ENCODE data around the gene CHSY1. TPM values are rescaled to one million over a fixed set of nuclear protein-coding genes. Genes with fewer than 3 reads are reported as not detected.

The CHSY1 gene
- total and polyA plus RNA-seq, 2 of the 4 experiments (the other 2 are of a cell fraction): 40.9 to 53.2 TPM

DNA sequence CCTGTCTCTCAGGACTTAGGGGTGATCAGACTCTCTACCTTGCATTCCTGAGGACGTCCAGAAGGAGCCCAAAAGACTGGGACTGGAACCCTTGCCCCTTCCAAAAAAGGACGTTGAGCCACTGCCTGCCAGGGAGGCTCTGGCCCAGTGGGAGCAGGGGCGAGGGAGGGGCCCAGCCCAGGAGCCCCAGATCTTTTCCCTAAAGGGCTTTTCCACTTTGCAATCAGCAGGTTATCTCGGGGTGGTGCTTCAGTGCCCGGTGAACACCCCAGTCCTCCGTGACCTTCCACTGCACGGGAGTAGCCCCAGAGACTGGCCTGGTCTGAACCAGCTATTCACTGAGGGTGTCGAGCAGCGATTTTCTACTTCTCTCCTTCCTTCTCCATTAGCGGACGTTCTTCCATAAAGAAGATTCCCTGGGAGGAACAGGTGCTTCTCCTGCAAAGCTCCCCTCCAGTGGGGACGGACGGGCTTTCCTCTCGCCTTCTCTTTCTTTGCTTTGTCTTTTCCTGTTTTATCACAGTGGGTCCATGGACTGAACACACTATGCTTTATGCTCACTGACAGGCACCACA, 113.7 kb downstream of the CHSY1 start:
- Histone ChIP-seq H4K8ac (ENCODE audit: low read depth in 2 of 2, low read length in 2 of 2) (no peak overlapping the region; a peak in 1 of 4 replicates), H3K9me3 (ENCODE audit: control insufficient read depth, insufficient read depth, low read length) (no peaks in the 10 kb centered on the region), H3K27ac (ENCODE audit: insufficient read depth, low read length) (no peak overlapping the region), H2BK120ac (ENCODE audit: low read depth, low read length) (peak overlapping the region; percentile 86; the same call in 1 of the 2 replicates), H3K23ac (ENCODE audit: low read depth, low read length) (no peak overlapping the region), H3K18ac (ENCODE audit: low read depth, low read length) (no peak overlapping the region), H2BK5ac (ENCODE audit: low read depth, low read length, poor library complexity, severe bottlenecking) (no peak overlapping the region), H3K9me1 (ENCODE audit: insufficient read depth, low read length) (no peaks in the 10 kb centered on the region; the same call in 1 of the 2 replicates), H4K91ac (ENCODE audit: insufficient read depth, low read depth, low read length) (peak overlapping the region; percentile 37; the same call in 1 of the 2 replicates), H2BK20ac (ENCODE audit: low read depth, low read length) (no peak overlapping the region), H3K56ac (ENCODE audit: extremely low read depth, insufficient read depth, low read length) (no peak overlapping the region), H3K14ac (replicated peaks; ENCODE audit: low read depth, low read length) (no peak overlapping the region), H2BK15ac (ENCODE audit: low read depth, low read length) (no peak overlapping the region), H3K27me3 (ENCODE audit: control insufficient read depth, insufficient read depth, low read length) (no peaks in the 10 kb centered on the region), H3K79me1 (ENCODE audit: low read depth in 1 of 2, low read length in 2 of 2) (no peaks in the 10 kb centered on the region; a peak in 1 of 4 replicates), H4K5ac (ENCODE audit: low read depth, low read length) (no peak overlapping the region), H3K4ac (ENCODE audit: low read depth, low read length) (no peak overlapping the region), H4K20me1 (ENCODE audit: insufficient read depth, low read length) (no peaks in the 10 kb centered on the region), H2AFZ (replicated peaks; ENCODE audit: low read length, poor library complexity) (no peak overlapping the region), H3K4me2 (ENCODE audit: low read depth, low read length) (no peak overlapping the region), H3K36me3 (ENCODE audit: control insufficient read depth, insufficient read depth, low read length) (no peaks in the 10 kb centered on the region), H3K4me3 (ENCODE audit: insufficient read depth, low read depth, low read length) (no peak overlapping the region), H2AK9ac (replicated peaks; ENCODE audit: low read depth, low read length, poor library complexity) (no peak overlapping the region), H3K4me1 (ENCODE audit: control insufficient read depth, insufficient read depth, low read length) (peaks cover 10% of the 10 kb centered on the region), H3K9ac (ENCODE audit: low read depth, low read length) (no peak overlapping the region), H2AK5ac (ENCODE audit: low read depth, low read length) (no peak overlapping the region)
- ATAC-seq (ENCODE audit: low read depth) (no peak), DNase-seq (no peak)
- POLR2A ChIA-PET (ENCODE audit: unreplicated experiment): interaction anchor here (0.7 kb wide), 1 partner anchor 10 kb away, joined by 4 read pairs; no protein-coding TSS in a partner anchor
- CTCF ChIA-PET: no interaction called here
- WGBS, 2 experiments (ENCODE audit: extremely low coverage in 2 of 2, insufficient read length in 1 of 2): 88% methylated on average over 6 of the region's 14 CpGs; no CpG with 5 or more reads in 1 of the 2 experiments
- in situ Hi-C loops (cut with MboI; ENCODE audit: low sequenced_read_pairs) (no loop called here), intact Hi-C loops (cut with micrococcal nuclease) (no loop called here), dilution Hi-C loops (cut with HindIII; ENCODE audit: low sequenced_read_pairs, unreplicated experiment) (no loop called here)
- no TSS peak for BruUV-seq (replicated peaks)
- TF ChIP-seq MXI1 (IDR thresholded peaks at IDR 0.05; ENCODE audit: borderline replicate concordance, low read depth, low read length) (no peak), MAFK (IDR thresholded peaks at IDR 0.05; ENCODE audit: low read depth, low read length) (no peak), FOS (IDR thresholded peaks at IDR 0.05; ENCODE audit: low read depth, low read length) (no peak), RFX5 (IDR thresholded peaks at IDR 0.05; ENCODE audit: low read depth, low read length) (no peak), RCOR1 (IDR thresholded peaks at IDR 0.05; ENCODE audit: insufficient replicate concordance, low read length) (no peak), CHD1 (IDR thresholded peaks at IDR 0.05; ENCODE audit: low read depth, low read length) (no peak), POLR2A (IDR thresholded peaks at IDR 0.05; ENCODE audit: low read depth, low read length) (no peak), BHLHE40 (IDR thresholded peaks at IDR 0.05; ENCODE audit: low read depth, low read length) (no peak), CEBPB (IDR thresholded peaks at IDR 0.05; ENCODE audit: low read depth, low read length) (no peak), NFE2L2 (IDR thresholded peaks at IDR 0.05; ENCODE audit: low read depth, low read length) (no peak), SMC3 (IDR thresholded peaks at IDR 0.05; ENCODE audit: low read depth, low read length) (no peak), RAD21 (IDR thresholded peaks at IDR 0.05; ENCODE audit: low read length) (no peak)
- TF ChIP-seq, protein P1, sequence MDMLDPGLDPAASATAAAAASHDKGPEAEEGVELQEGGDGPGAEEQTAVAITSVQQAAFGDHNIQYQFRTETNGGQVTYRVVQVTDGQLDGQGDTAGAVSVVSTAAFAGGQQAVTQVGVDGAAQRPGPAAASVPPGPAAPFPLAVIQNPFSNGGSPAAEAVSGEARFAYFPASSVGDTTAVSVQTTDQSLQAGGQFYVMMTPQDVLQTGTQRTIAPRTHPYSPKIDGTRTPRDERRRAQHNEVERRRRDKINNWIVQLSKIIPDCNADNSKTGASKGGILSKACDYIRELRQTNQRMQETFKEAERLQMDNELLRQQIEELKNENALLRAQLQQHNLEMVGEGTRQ (IDR thresholded peaks at IDR 0.05; ENCODE audit: low read depth, low read length): no peak
- TF ChIP-seq, protein P2, sequence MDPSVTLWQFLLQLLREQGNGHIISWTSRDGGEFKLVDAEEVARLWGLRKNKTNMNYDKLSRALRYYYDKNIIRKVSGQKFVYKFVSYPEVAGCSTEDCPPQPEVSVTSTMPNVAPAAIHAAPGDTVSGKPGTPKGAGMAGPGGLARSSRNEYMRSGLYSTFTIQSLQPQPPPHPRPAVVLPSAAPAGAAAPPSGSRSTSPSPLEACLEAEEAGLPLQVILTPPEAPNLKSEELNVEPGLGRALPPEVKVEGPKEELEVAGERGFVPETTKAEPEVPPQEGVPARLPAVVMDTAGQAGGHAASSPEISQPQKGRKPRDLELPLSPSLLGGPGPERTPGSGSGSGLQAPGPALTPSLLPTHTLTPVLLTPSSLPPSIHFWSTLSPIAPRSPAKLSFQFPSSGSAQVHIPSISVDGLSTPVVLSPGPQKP (IDR thresholded peaks at IDR 0.05; ENCODE audit: borderline replicate concordance, low read depth, low read length): no peak
